Activated T-cell treated with anti-CD3 and anti-CD28 coated beads for 24 hours (primary cell): ENCODE results near the gene TMF1.

Experiments used
- DNase-seq: peaks from one replicate; pipeline ENCODE4 v3.0.0-alpha.2; 2020; ENCODE audit warnings: low read depth

The TMF1 gene

GRCh38 chr3:69012100-69012799, 39.9 kb downstream of the TMF1 start:
- no peak for DNase-seq

GRCh38 chr3:69011096-69011730, 40.9 kb downstream of the TMF1 start:
- DNase-seq: no peak

- DNase-seq: no peak
These were observed 42.3 kb downstream of the TMF1 start for GRCh38 chr3:69009559-69010410.

GRCh38 chr3:69008980-69009379, 43.2 kb downstream of the TMF1 start:
- no peak for DNase-seq

GRCh38 chr3:69005791-69006482, 46.2 kb downstream of the TMF1 start:
- no peak for DNase-seq

GRCh38 chr3:69005071-69005790, 46.9 kb downstream of the TMF1 start:
- DNase-seq: no peak

GRCh38 chr3:69004138-69004537, 48.0 kb downstream of the TMF1 start:
- no peak for DNase-seq

GRCh38 chr3:68999605-69000004, 52.5 kb downstream of the TMF1 start:
- DNase-seq: no peak

- no peak for DNase-seq
These were observed 53.0 kb downstream of the TMF1 start for GRCh38 chr3:68999158-68999557.

GRCh38 chr3:68997887-68998286, 54.2 kb downstream of the TMF1 start:
- no peak for DNase-seq

- DNase-seq: no peak
These were observed 55.7 kb downstream of the TMF1 start for GRCh38 chr3:68996356-68996995.

- no peak for DNase-seq
These were observed 63.4 kb downstream of the TMF1 start for GRCh38 chr3:68988740-68989139.

- no peak for DNase-seq
These were observed 64.8 kb downstream of the TMF1 start for GRCh38 chr3:68987322-68987721.

GRCh38 chr3:68986496-68987208, 65.5 kb downstream of the TMF1 start:
- DNase-seq: no peak

GRCh38 chr3:68985146-68985790, 66.9 kb downstream of the TMF1 start:
- no peak for DNase-seq

GRCh38 chr3:68984011-68984530, 68.1 kb downstream of the TMF1 start:
- DNase-seq: no peak

- no peak for DNase-seq
These were observed 74.5 kb downstream of the TMF1 start for GRCh38 chr3:68977486-68978167.

GRCh38 chr3:68974711-68975110, 77.4 kb downstream of the TMF1 start:
- no peak for DNase-seq

GRCh38 chr3:68973639-68974038, 78.5 kb downstream of the TMF1 start:
- DNase-seq: no peak
